T-helper 22 cell (primary cell): ENCODE data around the gene VTA1.
"Not testable (repeated sequence)": the region's sequence is repeated elsewhere in the genome, so short reads cannot be mapped to it uniquely, and the experiment has no call there.

Experiments used
- DNase-seq: peaks from one replicate; pipeline ENCODE4 v3.0.0-alpha.2; 2020; ENCODE audit warnings: low read depth

VTA1 gene

DNA sequence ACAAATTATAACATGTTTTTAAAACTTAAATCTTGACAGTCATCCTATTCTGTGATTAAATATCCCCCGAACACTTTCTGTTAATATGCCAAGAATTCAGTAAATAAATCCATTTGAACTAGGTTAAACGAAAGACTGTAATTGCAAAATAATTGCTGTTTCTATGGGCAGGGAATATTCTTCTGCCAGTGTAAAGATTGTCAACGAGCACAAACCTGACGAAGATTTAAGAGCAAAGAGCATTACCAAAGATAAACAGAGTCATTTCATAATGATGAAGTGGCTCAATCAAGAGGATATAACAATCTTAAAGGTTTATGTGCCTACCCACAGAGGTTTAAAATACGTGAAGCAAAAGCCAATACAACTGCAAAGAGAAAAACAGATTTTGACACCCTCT, 78.5 kb downstream of the VTA1 start:
- no peak for DNase-seq

DNA sequence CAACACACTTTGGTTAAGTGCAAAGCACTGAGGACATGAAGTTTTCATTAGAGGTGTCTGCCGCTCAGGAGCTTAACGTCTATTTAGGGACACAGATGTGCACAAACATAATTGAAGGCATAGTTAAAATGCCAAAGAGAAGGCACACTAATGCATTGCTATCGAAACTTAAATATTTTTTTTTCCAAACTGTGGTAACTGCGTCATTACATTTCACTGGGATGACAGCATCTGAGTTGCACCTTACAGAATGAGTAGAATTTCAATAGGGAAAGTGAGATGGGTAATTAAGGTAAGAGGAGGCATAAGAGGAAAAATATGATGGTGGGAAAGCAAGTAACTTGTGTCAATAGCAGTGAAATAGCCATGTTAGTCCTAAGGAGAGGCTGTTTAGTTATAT, 79.7 kb downstream of the VTA1 start:
- DNase-seq: no peak

DNA sequence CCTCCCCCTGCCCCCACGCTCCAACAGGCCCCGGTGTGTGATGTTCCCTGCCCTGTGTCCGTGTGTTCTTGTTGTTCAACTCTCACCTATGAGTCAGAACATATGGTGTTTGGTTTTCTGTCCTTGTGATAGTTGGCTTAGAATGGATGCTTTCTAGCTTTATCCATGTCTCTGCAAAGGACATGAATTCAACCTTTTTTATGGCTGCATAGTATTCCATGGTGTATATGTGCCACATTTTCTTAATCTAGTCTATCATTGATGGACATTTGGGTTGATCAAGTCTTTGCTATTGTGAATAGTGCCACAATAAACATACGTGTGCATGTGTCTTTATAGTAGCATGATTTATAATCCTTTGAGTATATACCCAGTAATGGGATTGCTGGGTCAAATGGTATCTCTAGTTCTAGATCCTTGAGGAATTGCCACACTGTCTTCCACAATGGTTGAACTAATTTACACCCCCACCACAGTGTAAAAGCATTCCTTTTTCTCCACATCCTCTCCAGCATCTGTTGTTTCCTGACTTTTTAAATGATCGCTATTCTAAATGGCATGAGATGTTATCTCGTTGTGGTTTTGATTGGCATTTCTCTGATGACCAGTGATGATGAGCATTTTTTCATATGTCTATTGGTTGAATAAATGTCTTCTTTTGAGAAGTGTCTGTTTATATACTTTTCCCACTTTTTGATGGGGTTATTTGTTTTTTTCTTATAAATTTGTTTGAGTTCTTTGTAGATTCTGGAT, 82.6 kb downstream of the VTA1 start:
- DNase-seq: not testable (repeated sequence)

DNA sequence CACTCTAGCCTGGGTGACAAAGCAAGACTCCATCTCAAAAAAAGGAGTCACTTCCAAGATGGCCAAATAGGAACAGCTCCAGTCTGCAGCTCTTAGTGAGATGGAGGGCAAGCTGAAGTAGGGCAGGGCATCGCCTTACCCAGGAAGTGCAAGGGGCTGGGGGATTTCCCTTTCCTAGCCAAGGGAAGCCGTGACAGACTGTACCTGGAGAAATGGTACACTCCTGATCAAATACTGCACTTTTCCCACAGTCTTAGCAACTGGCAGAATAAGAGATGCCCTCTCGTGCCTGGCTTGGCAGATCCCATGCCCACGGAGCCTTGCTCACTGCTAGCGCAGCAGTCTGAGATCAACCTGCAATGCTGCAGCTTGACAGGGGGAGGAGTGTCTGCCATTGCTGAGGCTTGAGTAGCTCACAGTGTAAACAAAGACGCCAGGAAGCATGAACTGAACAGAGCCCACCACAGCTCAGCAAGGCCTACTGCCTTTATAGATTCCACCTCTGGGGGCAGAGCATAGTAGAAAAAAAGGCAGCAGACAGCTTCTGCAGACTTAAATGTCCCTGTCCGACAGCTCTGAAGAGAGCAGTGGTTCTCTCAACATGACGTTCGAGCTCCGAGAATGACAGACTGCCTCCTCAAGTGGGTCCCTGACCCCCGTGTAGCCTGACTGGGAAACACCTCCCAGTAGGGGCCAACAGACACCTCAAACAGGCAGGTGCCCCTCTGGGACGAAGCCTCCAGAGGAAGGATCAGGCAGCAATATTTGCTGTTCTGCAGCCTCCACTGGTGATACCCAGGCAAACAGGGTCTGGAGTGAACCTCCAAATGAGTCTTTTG, 85.4 kb downstream of the VTA1 start:
- not testable (repeated sequence) for DNase-seq

DNA sequence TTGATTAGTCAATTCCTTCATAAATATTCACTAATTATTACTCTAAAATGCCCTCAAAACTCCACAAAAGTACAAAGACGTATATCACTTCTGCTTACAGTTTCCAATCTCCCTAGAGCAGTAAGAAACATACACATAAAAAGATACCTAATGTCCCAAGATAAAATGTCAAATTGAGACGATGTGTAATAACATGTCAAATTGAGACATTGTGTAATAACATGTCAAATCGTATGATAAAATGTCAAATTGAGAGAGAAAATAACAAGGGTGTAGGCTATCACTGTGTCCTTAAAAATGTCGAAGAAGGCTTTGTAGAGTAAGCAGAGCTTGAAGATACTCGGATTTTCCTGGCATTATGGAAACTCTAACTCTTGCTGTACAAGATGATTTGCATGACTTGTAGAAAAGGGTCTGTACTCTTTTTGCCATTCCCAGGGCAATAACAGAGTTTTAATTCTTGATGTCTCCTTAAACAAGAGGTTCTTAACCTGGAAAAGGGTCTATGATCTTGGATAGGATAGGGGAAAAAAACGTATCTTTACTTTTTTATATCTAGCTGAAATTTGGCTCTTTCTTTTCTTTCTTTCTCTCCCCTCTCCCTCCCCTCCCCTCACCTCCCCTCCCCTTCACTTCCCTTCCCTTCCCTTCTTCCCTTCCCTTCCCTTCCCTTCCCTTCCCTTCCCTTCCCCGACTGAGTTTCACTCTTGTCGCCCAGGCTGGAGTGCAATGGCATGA, 87.1 kb downstream of the VTA1 start:
- DNase-seq: no peak

DNA sequence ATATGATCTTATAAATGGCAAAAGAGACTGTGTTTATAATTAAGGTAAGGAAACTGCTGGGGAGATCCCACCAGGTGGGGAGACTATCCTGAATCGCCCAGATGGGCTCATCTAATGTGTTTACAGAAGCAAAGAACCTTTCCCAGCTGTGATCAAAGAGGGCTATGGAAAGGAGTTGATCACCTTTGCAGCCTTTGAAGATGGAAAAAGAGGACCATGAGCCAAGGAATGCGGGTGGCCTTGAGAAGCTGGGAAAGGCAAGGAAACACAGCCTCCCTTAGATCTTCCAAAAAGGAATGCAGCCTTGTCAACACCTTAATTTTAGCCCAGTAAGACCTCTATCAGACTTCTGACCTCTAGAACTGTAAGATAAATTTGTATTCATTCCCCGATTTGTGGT, 88.2 kb downstream of the VTA1 start:
- DNase-seq: no peak

DNA sequence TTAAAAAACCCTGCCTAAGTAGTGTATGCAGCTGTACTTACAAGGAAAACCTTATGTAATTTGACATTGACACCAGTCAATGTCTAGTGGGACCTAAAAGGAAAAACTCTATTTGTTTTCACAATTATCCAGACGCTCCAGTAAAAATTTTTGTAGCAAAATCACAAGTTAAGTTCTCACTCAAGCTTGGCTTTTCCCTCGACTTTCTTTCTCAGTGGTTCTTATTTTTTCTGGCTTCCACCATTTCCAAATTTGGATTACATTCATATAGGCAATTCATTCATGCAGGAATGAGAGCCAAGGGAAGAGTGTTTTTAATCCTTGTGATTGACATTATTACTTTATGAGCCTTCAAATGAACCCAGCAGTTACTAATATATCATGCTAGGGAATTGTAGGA, 88.7 kb downstream of the VTA1 start:
- DNase-seq: no peak

DNA sequence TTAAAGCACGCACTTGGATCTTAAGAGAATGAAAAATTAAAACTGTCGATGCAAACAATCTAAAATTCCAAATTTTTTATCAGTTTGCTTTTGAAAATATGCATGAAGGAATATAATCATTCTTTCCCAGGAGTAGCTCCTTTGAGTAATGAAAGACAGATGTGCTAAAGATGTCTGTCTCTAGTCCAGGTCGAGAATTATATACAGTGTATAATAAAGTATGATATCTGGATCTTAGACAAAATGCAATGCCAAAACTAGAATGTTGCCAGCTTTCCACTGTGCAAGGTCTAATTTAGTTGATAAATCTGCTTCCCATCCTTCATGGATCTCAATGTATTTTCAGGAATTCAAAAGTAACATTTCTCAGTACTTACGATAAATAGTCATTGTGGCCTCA, 89.6 kb downstream of the VTA1 start:
- DNase-seq: no peak

DNA sequence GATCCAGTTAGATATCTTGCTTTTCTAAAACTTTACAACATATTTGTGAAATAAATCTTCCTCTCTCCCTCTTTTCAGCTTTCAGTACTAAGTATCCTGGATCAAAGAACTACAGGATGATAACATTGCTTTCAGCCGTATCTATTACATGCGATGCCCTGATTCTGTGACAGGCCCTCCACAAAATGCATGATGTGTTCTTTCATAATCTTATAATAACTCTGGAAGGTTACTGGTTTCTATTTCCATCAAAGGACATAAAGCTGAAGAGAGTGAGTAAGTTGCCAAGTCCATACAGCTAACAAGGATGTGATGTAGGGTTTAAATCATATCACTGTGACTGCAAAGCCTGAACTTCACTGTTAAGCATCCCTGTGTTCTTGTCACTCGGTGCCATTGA, 91.8 kb downstream of the VTA1 start:
- DNase-seq: no peak

DNA sequence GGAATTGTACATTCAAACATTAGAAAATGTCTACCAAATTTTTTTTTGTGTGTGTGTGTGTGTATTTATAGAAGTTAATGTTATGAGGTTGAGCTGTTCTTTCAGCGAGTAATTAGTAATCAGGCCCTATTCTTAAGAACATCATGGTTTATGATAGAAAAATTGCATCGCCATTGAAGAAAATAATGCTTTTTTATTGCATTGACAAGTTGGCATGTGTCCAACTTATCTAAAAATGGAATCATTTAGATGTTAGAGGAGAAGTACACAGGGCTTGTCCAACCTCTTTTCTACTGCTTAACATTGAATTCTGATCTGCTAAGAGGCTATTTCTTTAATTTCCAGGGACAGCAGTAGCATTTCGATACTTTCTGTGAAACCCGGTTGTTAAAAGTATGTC, 93.1 kb downstream of the VTA1 start:
- DNase-seq: no peak

DNA sequence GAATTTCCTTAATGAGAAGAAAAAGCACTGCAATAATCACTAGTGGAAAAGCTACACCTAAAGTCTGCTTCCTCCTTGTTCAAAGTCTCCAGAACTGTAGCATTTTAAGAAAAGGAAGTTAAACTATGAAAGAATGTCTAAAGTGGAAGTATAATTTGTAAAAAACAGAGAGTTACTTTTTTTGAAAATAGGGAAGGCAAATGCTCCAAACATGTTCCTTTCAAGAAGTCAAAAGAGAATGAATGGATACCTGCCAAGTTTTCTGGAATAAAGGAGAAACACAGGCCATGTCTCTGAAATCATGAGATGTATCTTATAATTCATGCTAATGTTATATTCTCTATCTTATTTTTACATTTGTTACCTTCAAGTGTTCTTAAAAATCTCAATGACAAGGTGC, 94.0 kb downstream of the VTA1 start:
- DNase-seq: no peak

DNA sequence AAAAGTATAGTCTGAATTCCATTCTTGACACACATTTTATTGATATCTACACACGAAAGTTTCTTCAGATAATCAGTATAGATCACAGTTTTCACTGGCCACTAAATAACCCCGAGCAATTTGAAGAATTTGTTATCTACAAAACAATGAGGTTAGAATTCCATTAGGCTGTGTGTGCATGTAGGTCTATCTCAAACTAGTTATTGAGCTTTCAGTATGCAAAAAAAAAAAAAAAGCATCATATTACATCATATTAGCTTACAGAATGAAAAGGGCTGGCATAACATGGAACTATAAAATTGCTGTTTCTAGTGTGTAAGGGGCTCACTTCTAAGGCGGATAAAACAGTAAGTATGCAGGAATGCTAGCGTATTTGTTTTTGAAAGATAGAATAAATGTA, 95.2 kb downstream of the VTA1 start:
- DNase-seq: no peak

DNA sequence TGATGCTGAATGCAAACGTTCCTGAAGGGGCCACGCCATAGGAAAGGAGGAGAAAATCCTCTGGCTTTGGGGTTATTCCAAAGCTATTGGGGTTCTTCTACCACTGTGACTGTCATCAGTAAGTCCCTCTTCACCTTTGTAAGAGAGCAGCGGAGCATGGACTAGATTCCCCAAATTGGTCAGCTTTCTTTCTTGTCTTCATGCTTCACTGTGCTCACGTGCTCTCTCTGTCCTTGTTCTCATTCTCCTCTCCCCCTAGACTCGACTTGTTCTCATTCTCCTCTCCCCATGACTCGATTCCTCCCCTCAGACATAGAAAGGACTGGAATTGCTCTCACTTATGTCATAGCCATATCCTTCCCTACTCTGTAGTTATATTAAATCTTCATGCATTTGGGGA, 99.9 kb downstream of the VTA1 start:
- DNase-seq: no peak

DNA sequence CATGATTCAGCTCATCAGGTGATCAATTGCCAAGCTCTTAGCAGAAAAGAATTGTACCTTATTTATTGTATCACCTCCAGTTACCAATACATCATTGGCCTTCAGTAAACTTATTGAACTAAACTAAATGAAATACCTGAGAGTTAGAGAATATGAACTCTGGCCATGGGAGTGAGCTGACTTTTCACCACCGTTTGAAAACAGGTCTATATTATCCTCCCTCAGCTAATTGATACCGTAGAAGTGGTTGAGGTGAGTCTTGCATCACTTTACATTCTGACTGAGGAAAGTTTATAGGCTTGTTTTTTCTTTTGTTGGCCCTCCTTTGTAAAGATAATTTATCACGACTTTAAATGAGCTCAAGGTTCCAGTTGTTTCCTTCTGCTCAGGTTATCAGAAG, 102.2 kb downstream of the VTA1 start:
- DNase-seq: no peak

DNA sequence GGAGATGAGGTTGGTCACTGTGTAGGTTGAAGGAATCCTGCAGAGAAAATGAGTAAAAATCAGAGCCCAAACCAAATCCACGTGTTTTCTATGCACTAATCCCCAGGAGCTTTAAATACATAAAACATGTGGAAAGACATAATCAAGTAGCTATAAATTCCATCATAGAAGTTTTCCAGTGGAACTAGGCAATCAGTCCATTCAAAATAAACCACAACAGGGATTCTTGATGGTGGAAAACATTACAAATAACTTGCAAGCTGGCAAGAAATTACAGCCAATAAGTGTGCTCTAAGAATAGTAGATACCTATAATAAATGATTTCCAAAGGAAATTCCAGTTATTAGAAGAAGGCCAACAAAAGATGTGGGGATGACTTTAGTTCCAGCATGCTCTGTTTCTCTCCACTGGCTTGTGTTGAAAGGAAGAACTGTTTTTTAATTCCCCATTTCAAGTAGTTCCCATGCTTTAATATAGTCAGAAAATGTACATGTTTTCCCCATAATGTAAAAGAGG, 104.9 kb downstream of the VTA1 start:
- DNase-seq: no peak

DNA sequence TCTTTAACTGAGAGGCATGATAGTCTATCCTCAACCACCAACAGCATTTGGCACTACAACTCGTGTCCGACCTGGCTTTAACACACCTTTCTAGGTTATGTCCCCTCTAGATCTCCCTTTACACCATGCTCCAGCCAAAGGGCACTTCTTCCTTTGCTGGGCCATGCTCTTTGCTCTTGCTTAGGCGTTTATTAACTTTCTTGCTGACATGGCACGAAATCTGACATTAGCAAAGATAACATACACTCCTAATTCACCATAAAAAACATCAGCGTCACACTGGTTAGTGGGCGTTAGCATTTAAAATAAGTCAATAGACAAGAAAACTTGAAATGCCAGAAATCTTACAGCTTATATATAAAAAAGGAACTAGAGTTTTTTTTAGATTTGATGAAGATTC, 107.5 kb downstream of the VTA1 start:
- DNase-seq: no peak

DNA sequence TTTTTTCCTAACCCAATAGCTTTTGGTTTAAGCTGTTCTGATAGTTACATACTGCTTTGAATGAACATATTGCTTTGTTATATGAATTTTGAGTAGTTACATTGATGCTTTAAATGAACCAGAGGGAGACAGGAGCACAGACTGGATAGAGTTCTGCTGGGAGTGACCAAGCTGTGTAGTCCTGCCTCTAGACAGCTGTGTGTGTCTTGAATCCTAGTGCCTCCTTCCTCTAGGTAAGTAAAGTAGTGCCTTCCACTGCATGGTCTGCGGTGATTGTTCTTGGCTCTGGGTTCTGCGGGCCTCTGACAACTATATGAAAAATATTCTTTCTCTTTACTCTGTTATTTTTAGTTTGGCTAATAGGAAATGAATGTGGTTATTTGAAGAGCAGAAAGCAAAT, 108.7 kb downstream of the VTA1 start:
- no peak for DNase-seq

DNA sequence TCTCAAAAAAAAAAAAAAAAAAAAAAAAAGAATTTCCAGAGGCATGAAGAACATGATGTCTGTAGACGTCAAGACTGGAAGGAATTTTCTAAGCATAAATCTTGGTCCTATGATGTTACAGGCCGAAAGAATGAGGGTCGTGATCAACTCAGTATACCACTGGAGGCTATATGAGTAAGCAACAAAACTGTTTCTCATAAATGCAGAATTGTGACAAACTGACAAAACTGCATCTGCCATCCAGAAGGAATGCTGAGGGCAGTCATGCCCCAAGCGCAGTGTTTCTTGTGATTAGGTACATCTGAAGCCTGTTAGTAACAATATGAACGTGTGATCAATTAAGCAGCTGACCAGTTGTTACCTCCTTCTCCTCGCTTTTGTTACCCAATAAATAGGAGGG, 111.2 kb downstream of the VTA1 start:
- DNase-seq: no peak

DNA sequence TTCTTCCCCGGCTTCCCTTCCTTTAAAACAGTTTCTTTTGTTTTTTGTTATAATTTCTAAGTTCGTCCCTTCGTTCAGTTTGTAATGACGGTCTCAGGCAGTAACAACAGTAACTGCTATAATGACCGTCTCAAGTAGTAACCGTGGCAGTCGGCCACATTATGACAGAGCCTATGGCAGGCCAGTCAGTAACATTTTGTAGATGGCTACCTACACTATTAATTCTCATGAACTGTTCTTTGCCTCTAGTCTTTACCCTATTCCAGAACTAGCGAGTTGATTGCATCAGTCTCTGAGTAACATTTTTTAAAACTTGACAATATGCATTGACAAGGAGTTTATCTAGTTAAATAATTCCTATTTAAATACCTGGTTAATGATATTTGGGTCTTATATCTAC, 111.7 kb downstream of the VTA1 start:
- DNase-seq: no peak

DNA sequence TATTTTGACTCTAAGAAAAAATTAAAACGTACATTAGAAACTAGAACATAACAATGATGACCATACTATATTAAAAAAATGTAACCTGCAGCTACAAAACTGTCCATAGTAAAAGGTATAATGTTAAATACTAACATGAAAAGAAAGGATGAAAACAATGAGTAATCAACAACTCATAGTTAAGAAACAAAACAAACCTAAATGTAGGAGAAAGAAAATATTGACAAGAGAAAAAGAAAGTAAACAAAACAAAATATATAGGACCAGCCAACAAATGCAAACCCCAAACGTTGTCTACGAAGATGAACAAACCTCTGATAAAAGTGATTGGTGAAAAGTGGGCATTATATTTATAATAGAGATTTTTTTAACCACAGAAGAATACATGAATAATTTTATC, 113.7 kb downstream of the VTA1 start:
- DNase-seq: no peak

DNA sequence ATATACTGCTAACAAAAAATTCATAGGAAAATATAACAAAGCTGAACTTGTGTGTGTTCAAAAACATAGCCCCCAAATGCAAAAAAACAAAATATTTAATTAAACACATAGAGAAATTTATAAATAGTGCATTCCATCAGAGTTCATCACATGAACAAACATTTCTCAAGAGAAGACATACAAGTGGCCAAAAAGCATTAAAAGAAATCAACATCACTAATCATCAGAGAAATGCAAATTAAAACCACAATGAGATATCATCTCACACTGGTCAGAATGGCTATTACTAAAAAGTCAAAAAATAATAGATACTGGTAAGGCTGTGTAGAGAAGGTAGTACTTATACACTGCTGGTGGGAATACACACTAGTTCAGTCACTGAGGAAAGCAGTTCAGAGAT, 115.2 kb downstream of the VTA1 start:
- DNase-seq: no peak

DNA sequence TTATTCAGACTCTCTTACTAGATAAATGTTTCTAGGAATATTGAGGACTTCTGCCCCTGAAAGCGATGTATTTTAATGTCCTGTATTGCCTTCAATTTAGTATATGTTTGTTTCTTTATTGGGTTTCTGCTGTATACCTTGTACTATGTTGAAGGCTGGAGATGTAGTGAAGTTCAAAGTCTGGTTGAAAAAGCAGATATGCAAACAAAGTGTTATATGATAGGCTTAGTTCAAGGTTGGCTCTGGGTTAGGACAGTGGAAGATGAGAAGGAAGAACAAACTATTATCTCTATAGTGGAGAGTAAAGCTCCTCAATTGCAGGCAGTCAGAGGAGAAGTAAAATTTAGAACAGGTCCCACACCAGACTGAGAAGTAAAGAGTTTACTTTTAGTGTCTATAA, 118.4 kb downstream of the VTA1 start:
- no peak for DNase-seq

DNA sequence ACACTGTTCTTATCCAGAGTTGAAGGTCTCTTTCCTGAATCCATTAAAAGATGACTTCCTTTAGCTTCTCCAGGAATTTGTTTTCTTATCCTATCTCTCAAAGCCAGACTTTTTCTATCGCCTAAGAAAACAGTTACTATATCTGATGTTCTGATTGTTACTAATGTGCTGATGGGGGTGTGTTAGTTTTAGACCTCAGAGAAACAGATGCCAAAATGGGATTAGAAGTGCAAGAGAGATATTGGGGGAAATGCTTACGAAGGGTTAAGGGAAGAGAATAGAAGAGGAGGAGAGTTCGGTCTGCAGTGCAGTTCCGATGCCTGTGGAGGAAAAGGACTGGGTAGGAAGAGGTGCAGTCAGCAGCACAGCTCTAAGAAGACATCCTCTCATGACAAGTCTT, 119.0 kb downstream of the VTA1 start:
- no peak for DNase-seq
